Astrocyte of the spinal cord (primary cell): ENCODE data around the gene ENPP1.
A peak's percentile ranks its signal among the peaks of the same experiment; 100 is the strongest.

ENCODE experiments used
- DNase-seq: peaks from one replicate; pipeline ENCODE4 v3.0.0; 2011; ENCODE audit warnings: low read depth, low spot score
- H3K4me3 ChIP-seq: 2 replicates; pipeline ENCODE4 v1.5.1; 2011; ENCODE audit warnings: low read depth, mild to moderate bottlenecking, low read length, moderate library complexity
- CTCF ChIP-seq: IDR thresholded peaks from 2 replicates; pipeline ENCODE4 v1.5.1; 2012; ENCODE audit warnings: low read depth, mild to moderate bottlenecking, low read length, inconsistent platforms
- in situ Hi-C: cut with HindIII; loops from 2 replicates; pipeline ENCODE4 v1.10.0; 2017; ENCODE audit warnings: low sequenced_read_pairs

ENPP1 gene

GRCh38 chr6:131789219-131789618 is 18.6 kb upstream of the ENPP1 start:
- DNase-seq: peak; percentile 34
- in situ Hi-C loops: no loop called here
- TF ChIP-seq CTCF: no peak
- no peak overlapping the region for H3K4me3 ChIP-seq

- no peak for TF ChIP-seq CTCF
- no peak overlapping the region for H3K4me3 ChIP-seq
- in situ Hi-C loops: no loop called here
- peak; percentile 12 for DNase-seq
Observed at GRCh38 chr6:131791476-131791875, 16.3 kb upstream of the ENPP1 start.

GRCh38 chr6:131792091-131792496 is 15.7 kb upstream of the ENPP1 start:
- in situ Hi-C loops: no loop called here
- no peak overlapping the region for H3K4me3 ChIP-seq
- TF ChIP-seq CTCF: peak; percentile 35
- DNase-seq: peak; percentile 89

GRCh38 chr6:131795366-131795765 is 12.5 kb upstream of the ENPP1 start:
- in situ Hi-C loops: no loop called here
- no peak for DNase-seq
- no peak for TF ChIP-seq CTCF
- no peak overlapping the region for H3K4me3 ChIP-seq

GRCh38 chr6:131802347-131802746 is 5.5 kb upstream of the ENPP1 start:
- no peak overlapping the region for H3K4me3 ChIP-seq
- in situ Hi-C loops: no loop called here
- DNase-seq: no peak
- TF ChIP-seq CTCF: no peak

- no peak overlapping the region for H3K4me3 ChIP-seq
- DNase-seq: no peak
- no peak for TF ChIP-seq CTCF
- in situ Hi-C loops: no loop called here
Observed at GRCh38 chr6:131803007-131803769, 4.6 kb upstream of the ENPP1 start.
